GM19397 (cell line): ENCODE measurements around the gene PRR14.
"Not testable (repeated sequence)": the region's sequence is repeated elsewhere in the genome, so short reads cannot be mapped to it uniquely, and the experiment has no call there.

Experiments used
- ATAC-seq: cut with Tn5 transposase; IDR thresholded peaks from one replicate; pipeline ENCODE4 v1.9.1; 2021; ENCODE audit warnings: mild to moderate bottlenecking, moderate library complexity; ENCODE audit not compliant: unreplicated experiment

Gene PRR14

GRCh38 chr16:30688701-30689100 lies 37.9 kb downstream of the PRR14 start:
- ATAC-seq, result no peak

GRCh38 chr16:30691907-30692306 lies 41.1 kb downstream of the PRR14 start:
- ATAC-seq, result no peak

DNA sequence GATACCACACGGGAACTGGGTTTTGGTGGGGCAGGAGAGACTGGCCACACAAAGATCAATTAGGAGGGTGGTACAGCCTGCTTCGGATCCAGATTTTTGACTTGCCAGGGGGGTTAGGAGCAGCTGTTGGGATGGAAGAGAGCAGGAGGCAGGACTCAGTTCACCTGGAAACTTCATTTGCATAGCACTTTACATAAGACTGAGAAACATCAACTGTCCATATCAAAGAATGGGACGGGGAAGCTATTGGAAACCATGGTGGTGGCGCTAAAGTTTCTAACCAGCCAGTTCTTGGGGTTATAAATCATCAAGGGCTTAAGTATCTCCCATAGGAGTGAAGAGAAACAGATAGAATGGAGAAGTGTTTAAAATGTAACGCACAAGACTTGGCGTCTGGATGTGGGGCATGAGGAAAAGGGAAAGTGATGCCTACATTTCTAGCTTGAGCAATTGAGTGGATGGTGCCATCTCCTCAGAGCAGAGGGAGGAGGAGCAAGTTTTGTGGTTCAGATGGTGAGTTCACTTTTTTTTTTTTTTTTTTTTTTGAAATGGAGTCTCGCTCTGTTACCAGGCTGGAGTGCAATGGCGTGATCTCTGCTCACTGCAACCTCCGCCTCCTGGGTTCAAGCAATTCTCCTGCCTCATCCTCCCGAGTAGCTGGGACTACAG lies 41.8 kb downstream of the PRR14 start:
- ATAC-seq, result no peak

GRCh38 chr16:30694926-30695693 lies 44.4 kb downstream of the PRR14 start:
- ATAC-seq, result no peak

DNA sequence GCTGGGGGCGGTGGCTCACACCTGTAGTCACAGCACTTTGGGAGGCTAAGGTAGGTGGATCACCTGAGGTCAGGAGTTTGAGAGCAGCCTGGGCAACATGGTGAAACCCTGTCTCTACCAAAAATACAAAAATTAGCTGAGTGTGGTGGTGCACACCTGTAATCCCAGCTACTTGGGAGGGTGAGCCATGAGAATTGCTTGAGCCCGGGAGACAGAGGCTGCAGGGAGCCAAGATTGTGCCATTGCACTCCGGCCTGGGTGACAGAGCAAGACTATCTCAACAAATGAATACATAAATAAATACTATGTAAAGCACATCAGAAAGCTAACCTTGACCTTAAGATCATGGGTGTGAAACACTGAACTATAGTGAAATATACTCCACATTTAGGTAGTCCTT lies 45.9 kb downstream of the PRR14 start:
- ATAC-seq, result not testable (repeated sequence)

DNA sequence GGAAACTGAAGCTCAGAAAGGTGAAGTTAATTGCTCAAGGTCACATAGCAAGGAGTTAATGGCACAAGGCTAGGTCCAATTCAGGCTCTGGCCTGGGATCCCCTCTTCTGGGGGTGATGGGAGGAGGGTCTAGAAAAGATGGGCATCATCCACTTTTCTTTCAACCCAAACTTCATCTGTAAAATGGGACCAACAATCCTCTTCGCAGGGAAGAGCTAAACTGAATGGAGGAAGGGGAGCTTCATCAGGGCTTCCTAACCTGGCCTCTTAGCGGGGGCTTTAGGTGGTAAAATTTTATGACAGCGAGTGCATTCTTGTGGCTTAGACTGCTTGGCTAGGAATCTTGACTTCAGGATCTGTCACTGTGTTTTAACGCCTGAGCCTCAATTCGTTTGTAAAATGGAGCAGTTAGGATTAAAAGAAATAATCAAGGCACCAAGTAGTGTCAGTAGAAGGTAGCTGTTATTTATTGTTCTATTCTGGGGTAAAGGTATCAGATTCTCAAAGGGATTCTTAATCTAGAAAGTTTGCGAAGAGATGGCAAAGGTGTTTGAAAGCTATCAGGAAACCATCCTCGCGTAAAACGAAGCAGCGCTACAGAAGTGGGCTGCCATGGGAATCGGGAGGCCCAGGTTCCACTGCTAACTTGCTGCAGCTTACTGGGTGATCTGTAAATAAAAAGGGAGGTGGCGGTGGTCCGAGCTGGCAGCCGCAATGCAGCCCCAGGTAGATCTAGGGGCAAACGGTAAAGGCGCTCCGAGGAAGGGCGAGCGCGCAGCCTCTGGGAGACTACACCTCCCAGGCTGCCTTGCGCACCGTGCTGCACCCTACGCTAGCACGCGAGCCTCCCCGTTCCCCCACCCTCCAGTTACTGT lies 46.7 kb downstream of the PRR14 start:
- no peak for ATAC-seq

- peak; percentile 80 for ATAC-seq
Observed at GRCh38 chr16:30698139-30698815, 47.5 kb downstream of the PRR14 start.

- peak; percentile 29 for ATAC-seq
Observed at GRCh38 chr16:30698816-30699614, 48.3 kb downstream of the PRR14 start, which contains the start of gene SRCAP. Gene SRCAP (plus strand): TSS chr16:30699171. CDS start chr16:30700825, 1,654 bp downstream.

GRCh38 chr16:30699615-30700099 lies 48.9 kb downstream of the PRR14 start:
- ATAC-seq, result no peak

- ATAC-seq, result no peak
Observed at GRCh38 chr16:30700491-30700890, 49.7 kb downstream of the PRR14 start.

DNA sequence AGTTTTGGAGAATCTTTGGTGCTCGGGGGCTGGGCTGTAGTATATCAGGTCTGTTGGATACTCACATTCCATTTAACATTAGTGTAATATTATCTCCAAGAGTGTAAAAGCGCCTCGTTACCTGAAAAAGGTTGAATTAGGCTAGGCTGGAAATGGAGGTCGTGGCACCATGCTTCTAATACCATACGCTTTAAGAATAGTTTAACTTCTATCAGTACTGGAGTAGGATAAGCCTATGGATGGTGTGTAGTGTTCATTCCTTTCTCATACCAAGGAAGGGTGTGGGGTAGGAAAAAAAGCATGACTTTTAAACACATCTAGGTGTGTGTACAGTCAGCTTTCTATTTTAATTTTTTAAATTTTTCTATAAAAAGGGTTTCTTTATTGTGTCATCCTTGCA lies 50.2 kb downstream of the PRR14 start:
- ATAC-seq, result no peak

DNA sequence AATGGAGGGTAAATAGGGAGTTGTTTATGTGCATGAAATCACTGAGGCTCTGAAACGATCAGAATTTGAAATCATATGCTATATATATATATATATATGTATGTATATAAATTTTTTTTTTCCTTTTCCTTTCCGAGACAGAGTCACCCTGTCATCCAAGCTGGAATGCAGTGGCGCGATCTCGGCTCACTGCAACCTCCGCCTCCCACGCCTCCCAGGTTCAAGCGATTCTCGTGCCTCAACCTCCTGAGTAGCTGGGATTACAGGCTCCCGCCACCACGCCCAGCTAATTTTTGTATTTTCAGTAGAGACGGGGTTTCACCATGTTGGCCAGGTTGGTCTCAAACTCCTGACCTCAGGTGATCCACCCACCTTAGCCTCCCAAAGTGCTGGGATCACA lies 52.3 kb downstream of the PRR14 start:
- not testable (repeated sequence) for ATAC-seq

GRCh38 chr16:30703971-30704370 lies 53.2 kb downstream of the PRR14 start:
- ATAC-seq, result no peak
